Fibroblast of the aortic adventitia (primary cell): Measurements from ENCODE around the gene TEX19. TPM values are rescaled to one million over a fixed set of nuclear protein-coding genes. Genes with fewer than 3 reads are reported as not detected.
A peak's percentile ranks its signal among the peaks of the same experiment; 100 is the strongest.
"Not testable (repeated sequence)": the region's sequence is repeated elsewhere in the genome, so short reads cannot be mapped to it uniquely, and the experiment has no call there.

Experiments used
- DNase-seq: peaks from one replicate; pipeline ENCODE4 v3.0.0-alpha.2; 2010; ENCODE audit warnings: low read depth
- H3K4me3 ChIP-seq: 2 replicates; pipeline ENCODE4 v1.5.1; 2011; ENCODE audit warnings: low read depth, mild to moderate bottlenecking, control low read depth, low read length, moderate library complexity
- total RNA-seq: library from RNA; depleted of rRNA; stranded (reverse); fragments of >200 nt; gene quantifications from 2 replicates; pipeline ENCODE4 v1.2.3, GENCODE V29; 2012; ENCODE audit warnings: low replicate concordance
- TF ChIP-seq, protein P1 (sequence below): IDR thresholded peaks from 2 replicates; pipeline ENCODE4 v1.5.1; 2011; ENCODE audit warnings: mild to moderate bottlenecking, low read length, control low read depth, inconsistent platforms; ENCODE audit not compliant: insufficient read depth

Gene TEX19
- total RNA-seq, 1 donor, result not detected

DNA sequence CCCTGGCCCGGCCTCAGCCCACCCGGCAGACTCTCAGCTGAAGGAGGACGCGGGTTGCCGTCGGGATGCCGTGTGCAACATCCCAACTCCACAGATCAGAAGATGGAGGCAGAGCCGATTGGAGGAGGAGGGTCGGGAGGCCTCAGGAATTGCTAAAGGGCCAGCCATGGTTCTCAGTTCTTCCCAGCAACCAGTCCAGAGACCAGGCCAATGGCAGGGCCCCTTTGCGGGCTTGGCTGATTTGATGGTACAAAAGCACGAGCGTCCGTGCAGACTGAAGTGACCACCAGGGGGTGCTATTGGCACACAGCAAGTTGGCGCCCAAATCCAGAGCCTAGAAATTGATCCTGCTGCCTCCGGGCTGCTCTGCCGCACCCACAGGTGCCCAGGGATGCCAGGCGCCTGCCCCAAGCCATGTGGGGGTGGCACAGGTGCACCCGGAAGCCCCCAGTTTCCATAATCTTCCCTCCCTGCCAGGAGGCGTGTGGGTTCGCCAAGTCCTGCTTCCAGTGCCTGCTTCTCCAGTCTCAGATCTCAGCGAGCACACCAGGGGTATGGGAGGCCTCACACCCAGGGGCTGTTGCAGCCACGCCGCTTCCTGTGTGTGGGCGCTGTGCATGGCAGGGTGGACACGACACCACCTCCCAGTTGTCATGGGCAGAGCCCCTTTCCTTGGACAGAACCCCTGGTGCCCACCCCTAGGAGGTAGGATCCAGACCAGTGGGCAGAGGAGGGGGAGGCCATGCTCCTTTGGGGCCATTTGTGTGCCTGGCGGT, 7.1 kb upstream of the TEX19 start:
- no peak overlapping the region for H3K4me3 ChIP-seq
- DNase-seq, result peak; percentile 91
- TF ChIP-seq, protein P1, sequence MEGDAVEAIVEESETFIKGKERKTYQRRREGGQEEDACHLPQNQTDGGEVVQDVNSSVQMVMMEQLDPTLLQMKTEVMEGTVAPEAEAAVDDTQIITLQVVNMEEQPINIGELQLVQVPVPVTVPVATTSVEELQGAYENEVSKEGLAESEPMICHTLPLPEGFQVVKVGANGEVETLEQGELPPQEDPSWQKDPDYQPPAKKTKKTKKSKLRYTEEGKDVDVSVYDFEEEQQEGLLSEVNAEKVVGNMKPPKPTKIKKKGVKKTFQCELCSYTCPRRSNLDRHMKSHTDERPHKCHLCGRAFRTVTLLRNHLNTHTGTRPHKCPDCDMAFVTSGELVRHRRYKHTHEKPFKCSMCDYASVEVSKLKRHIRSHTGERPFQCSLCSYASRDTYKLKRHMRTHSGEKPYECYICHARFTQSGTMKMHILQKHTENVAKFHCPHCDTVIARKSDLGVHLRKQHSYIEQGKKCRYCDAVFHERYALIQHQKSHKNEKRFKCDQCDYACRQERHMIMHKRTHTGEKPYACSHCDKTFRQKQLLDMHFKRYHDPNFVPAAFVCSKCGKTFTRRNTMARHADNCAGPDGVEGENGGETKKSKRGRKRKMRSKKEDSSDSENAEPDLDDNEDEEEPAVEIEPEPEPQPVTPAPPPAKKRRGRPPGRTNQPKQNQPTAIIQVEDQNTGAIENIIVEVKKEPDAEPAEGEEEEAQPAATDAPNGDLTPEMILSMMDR, result peak; percentile 92

- H3K4me3 ChIP-seq, result no peak overlapping the region
- DNase-seq, result no peak
These were observed 5.6 kb upstream of the TEX19 start for GRCh38 chr17:82353484-82353883.

DNA sequence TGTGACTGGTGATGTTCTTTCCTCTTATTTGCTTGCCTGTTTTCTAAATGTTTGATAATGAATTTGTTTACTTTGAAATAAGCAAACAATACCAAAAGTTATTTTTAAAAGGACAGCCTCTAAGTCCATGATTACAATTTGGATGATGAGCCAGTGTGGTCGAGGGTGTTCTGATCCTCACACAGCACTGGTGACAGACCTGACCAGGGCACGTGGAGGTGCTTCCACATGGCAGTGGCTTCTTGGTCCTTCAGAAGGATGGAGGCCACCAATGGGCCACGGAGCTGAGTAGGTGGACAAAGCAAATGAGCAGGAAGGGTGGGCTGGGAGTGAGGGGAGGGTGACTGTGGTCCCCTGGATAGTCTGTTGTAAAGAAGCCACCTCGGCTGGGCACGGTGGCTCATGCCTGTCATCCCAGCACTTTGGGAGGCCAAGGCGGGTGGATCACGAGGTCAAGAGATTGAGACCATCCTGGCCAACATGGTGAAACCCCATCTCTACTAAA, 4.2 kb upstream of the TEX19 start:
- TF ChIP-seq, protein P1, result no peak
- DNase-seq, result no peak
- no peak overlapping the region for H3K4me3 ChIP-seq

More at GRCh38 chr17:82353484-82353883, 5.6 kb upstream of the TEX19 start:
- TF ChIP-seq, protein P1, result no peak

DNA sequence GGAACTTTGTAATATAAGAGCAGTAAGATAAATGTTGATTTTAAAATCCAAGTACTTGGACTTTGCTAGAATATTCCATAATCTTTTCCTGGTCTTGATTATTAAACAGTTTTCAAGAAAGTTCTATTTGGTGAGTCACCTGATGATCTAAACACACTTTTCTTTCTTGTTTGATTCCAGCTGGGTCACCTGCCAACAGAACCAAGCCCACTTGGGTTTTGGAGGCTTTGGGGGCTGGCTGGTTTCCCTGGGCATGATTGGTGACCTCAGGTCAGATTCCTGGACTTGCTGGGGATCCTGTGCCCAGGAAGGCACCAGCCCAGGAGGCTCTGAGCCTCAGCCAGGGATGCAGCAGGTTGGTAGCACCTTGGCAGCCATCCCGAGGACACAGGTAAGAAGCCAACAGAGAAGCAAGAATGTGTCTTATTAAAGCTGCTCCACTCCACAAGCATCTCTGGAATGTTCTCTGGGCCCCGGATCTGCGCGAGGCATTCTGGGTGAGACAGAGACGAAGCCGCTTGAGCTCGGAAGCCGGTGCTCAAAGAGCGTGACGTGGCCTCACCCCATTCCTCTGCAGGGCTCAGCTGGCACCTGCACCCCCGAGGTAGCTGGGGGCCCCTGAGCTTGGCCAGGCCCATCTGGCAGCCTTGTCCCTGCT, 3.1 kb upstream of the TEX19 start:
- TF ChIP-seq, protein P1, result no peak
- peak; percentile 52 for DNase-seq
- H3K4me3 ChIP-seq, result no peak overlapping the region

DNA sequence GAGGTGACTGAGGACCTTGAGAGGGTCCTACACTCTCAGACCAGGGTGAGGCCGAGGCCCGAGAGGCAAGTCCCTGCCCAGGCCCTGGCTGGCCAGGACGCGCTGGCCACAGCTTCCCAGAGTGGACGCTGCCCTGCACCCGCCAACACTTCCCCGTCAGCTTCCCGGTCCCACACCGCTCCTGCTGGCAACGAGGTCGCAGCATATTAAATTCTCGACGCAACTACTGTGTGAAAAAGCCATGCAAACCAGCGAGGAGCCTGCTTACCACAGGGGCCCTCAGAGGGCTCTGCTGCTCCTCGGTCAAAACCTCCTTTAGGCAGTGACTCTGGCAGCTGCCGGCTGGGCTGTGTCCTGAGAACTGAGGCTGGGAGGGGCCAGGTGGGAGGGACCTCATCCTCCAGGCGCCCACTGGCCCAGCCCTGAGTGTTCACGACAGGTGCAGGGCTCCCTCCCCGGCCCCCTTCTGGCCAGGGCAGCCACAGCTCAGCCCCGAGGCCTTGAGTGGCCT, 2.1 kb upstream of the TEX19 start:
- no peak for DNase-seq
- TF ChIP-seq, protein P1, result no peak
- no peak overlapping the region for H3K4me3 ChIP-seq

DNA sequence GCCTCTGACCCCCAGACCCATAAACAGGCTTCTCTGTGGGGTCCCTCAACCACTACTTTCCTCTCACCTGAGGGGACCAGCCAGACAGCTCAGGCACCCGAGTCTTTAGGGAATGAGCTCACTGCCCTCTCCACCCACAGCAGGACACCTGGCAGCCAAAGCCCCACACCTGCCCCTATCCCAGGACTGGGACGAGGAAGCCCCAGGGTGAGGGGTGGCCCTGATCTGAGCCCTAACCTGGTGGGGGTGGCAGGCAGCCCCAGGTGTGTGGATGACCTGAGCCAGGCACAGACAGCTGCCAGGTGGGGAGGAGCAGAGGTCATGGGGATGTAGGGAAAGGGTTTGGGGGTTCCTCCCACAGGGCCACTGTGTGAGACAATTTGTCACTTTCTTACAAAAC, 1.7 kb upstream of the TEX19 start:
- DNase-seq, result no peak
- TF ChIP-seq, protein P1, result no peak

DNA sequence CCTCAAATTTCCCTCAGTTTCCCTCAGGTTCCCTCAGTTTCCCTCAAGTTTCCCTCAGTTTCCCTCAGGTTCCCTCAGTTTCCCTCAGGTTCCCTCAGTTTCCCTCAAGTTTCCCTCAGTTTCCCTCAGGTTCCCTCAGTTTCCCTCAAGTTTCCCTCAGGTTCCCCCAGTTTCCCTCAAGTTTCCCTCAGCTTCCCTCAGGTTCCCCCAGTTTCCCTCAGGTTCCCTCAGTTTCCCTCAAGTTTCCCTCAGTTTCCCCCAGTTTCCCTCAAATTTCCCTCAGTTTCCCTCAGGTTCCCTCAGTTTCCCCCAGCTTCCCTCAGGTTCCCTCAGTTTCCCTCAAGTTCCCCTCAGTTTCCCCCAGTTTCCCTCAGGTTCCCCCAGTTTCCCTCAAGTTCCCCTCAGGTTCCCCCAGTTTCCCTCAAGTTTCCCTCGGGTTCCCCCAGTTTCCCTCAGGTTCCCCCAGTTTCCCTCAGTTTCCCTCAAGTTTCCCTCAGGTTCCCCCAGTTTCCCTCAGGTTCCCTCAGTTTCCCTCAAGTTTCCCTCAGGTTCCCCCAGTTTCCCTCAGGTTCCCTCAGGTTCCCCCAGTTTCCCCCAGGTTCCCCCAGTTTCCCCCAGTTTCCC, 516 bp downstream of the TEX19 start:
- not testable (repeated sequence) for DNase-seq, H3K4me3 ChIP-seq

More for the DNA sequence above, 1.7 kb upstream of the TEX19 start:
- no peak overlapping the region for H3K4me3 ChIP-seq
